OCI-LY3 (cell line): ENCODE results near the gene NUP133.

Experiments
- H2AFZ ChIP-seq: fragments of 200-600, 300-600 bp; shearing (Covaris generic); 2 replicates; pipeline ENCODE4 v1.6.0; 2014; ENCODE audit warnings: antibody characterized with exemption, low read depth, low read length
- H3K27ac ChIP-seq: fragments of 200-600, 300-600 bp; sonication (generic); 2 replicates; pipeline ENCODE4 v1.5.1; 2014; ENCODE audit warnings: mild to moderate bottlenecking, low read length, moderate library complexity, mixed read lengths
- H3K27me3 ChIP-seq: fragments of 200-600, 300-600 bp; sonication (generic); 2 replicates; pipeline ENCODE4 v1.6.1; 2014; ENCODE audit warnings: low read depth, low read length, mixed read lengths
- H3K36me3 ChIP-seq: fragments of 200-600, 300-600 bp; sonication (generic); replicated peaks from 2 replicates; pipeline ENCODE3; 2014; ENCODE audit warnings: low read depth, low read length, mixed read lengths
- H3K4me1 ChIP-seq: fragments of 300-600, 200-600 bp; sonication (generic); 2 replicates; pipeline ENCODE4 v1.6.1; 2014; ENCODE audit warnings: low read length, mixed read lengths
- H3K4me2 ChIP-seq: fragments of 200-600, 300-600 bp; sonication (generic); 2 replicates; pipeline ENCODE4 v1.6.1; 2014; ENCODE audit warnings: low read length, mixed read lengths
- H3K4me3 ChIP-seq: fragments of 300-600, 200-600 bp; sonication (generic); 2 replicates; pipeline ENCODE4 v1.5.1; 2014; ENCODE audit warnings: antibody characterized with exemption, mild to moderate bottlenecking, low read length, moderate library complexity
- H3K79me2 ChIP-seq: fragments of 300-600, 200-600 bp; shearing (Covaris generic); 2 replicates; pipeline ENCODE4 v1.6.1; 2014; ENCODE audit warnings: mild to moderate bottlenecking, low read length, mixed read lengths
- H3K9ac ChIP-seq: fragments of 300-600, 200-600 bp; shearing (Covaris generic); 2 replicates; pipeline ENCODE4 v1.6.0; 2014; ENCODE audit warnings: mild to moderate bottlenecking, low read length, moderate library complexity
- H3K9me3 ChIP-seq: fragments of 200-600, 300-600 bp; shearing (Covaris generic); 2 replicates; pipeline ENCODE4 v1.6.1; 2014; ENCODE audit warnings: low read length, mixed read lengths; ENCODE audit not compliant: insufficient read depth
- H4K20me1 ChIP-seq: fragments of 200-600, 300-600 bp; sonication (generic); 2 replicates; pipeline ENCODE4 v1.6.1; 2016; ENCODE audit warnings: low read length, mixed read lengths; ENCODE audit not compliant: insufficient read depth
- EZH2phosphoT487 ChIP-seq: fragments of 200-600 bp; shearing (Covaris generic); IDR thresholded peaks from 2 replicates; pipeline ENCODE4 v1.6.1; 2018; ENCODE audit warnings: antibody characterized with exemption, mixed run types, low read depth
- TF ChIP-seq, protein P1 (sequence below): fragments of 200-600, 300-600 bp; sonication (generic); IDR thresholded peaks from 2 replicates; pipeline ENCODE4 v1.5.1; 2014; ENCODE audit warnings: antibody characterized with exemption, low read length, low read depth

The NUP133 gene

DNA sequence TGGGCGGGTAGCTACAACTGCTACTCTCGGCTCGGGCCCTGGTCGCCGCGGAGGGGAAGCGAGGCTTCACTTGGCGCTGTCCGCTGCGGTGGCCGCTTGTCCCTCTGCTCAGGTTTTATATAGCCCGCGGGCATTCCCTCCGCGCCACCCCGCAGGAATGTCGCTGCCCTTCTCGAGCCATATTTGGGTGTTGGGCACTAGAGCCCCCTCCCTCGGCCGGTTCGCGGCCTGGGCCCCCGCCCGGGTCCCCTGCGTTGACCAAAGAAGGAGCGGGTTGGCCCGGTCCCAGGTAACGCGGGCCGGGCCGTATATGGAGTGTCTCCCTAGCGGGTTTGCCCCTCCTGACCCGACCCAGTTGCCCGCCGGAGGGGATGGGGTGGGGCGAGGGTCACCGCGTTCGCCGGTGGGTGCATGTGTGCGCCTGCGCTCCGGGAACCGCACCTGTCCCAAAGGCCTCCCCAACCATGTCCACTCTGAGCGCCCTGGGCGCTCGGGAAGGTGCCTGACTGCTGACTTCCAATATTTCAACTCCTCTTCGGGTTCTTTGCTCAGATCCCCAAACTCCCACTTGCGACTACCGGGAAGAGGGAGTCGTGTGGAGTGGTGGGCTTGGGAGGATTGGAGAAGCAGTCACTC lies 74.0 kb downstream of the NUP133 start, which contains the start of gene ACTA1:
TSS of gene ACTA1 (minus strand) at position 90 of the 636 bp plus-strand sequence. CDS start 979 bp downstream, outside the sequence.
- no peak within 1 kb of the TSS for H2AFZ ChIP-seq
- H3K4me1 ChIP-seq, result peaks cover 13% of the 10 kb centered on the region
- no peak within 1 kb of the TSS for H3K4me3 ChIP-seq
- H3K27ac ChIP-seq, result no peak within 1 kb of the TSS
- no peak for TF ChIP-seq EZH2phosphoT487
- TF ChIP-seq, protein P1, sequence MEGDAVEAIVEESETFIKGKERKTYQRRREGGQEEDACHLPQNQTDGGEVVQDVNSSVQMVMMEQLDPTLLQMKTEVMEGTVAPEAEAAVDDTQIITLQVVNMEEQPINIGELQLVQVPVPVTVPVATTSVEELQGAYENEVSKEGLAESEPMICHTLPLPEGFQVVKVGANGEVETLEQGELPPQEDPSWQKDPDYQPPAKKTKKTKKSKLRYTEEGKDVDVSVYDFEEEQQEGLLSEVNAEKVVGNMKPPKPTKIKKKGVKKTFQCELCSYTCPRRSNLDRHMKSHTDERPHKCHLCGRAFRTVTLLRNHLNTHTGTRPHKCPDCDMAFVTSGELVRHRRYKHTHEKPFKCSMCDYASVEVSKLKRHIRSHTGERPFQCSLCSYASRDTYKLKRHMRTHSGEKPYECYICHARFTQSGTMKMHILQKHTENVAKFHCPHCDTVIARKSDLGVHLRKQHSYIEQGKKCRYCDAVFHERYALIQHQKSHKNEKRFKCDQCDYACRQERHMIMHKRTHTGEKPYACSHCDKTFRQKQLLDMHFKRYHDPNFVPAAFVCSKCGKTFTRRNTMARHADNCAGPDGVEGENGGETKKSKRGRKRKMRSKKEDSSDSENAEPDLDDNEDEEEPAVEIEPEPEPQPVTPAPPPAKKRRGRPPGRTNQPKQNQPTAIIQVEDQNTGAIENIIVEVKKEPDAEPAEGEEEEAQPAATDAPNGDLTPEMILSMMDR, result no peak
- no peaks in the 10 kb centered on the region for H3K27me3 ChIP-seq
- peaks cover 7% of the 10 kb centered on the region for H3K36me3 ChIP-seq
- H3K9me3 ChIP-seq, result no peaks in the 10 kb centered on the region
- H4K20me1 ChIP-seq, result no peaks in the 10 kb centered on the region
- no peaks in the 10 kb centered on the region for H3K79me2 ChIP-seq
- H3K9ac ChIP-seq, result no peak within 1 kb of the TSS
- no peak within 1 kb of the TSS for H3K4me2 ChIP-seq

- no peaks in the 10 kb centered on the region for H3K79me2 ChIP-seq
- H3K36me3 ChIP-seq, result peaks cover 3% of the 10 kb centered on the region
- no peaks in the 10 kb centered on the region for H4K20me1 ChIP-seq
- H3K9ac ChIP-seq, result no peak overlapping the region
- no peak overlapping the region for H2AFZ ChIP-seq
- peaks cover under 1% of the 10 kb centered on the region; the same call in 1 of the 2 replicates for H3K27me3 ChIP-seq
- peaks cover 19% of the 10 kb centered on the region for H3K4me1 ChIP-seq
- no peak overlapping the region for H3K27ac ChIP-seq
- no peaks in the 10 kb centered on the region for H3K9me3 ChIP-seq
- TF ChIP-seq, protein P1, result no peak
- TF ChIP-seq EZH2phosphoT487, result no peak
- no peak overlapping the region for H3K4me2 ChIP-seq
- no peak overlapping the region for H3K4me3 ChIP-seq
These were observed 74.7 kb downstream of the NUP133 start for GRCh38 chr1:229433364-229434004.

DNA sequence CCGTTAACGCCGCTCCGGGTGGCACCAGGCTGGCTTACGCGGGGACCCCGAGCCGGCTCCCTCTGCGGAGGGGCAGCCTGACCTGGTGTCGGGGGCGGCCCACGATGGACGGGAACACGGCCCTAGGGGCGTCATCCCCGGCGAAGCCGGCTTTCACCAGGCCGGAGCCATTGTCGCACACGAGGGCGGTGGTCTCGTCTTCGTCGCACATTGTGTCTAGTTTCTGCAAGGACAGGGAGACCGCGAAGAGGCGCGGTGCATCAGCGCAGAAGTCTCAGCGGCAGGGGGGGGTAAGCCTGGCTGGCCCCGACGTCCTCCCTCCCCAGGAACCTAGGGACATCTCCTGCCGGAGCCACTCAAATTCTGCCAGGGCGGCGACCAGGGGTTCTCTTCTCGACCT lies 75.2 kb downstream of the NUP133 start:
- Histone ChIP-seq H3K4me3 (no peak overlapping the region), H4K20me1 (no peaks in the 10 kb centered on the region), H3K27me3 (peaks cover 6% of the 10 kb centered on the region), H3K9ac (no peak overlapping the region), H3K4me1 (peaks cover 23% of the 10 kb centered on the region), H3K79me2 (no peaks in the 10 kb centered on the region), H3K27ac (no peak overlapping the region), H3K4me2 (no peak overlapping the region), H3K36me3 (peaks cover 3% of the 10 kb centered on the region), H2AFZ (no peak overlapping the region), H3K9me3 (no peaks in the 10 kb centered on the region)
- TF ChIP-seq, protein P1, result no peak
- TF ChIP-seq EZH2phosphoT487, result no peak

GRCh38 chr1:229432116-229432461 lies 76.1 kb downstream of the NUP133 start:
- Histone ChIP-seq H3K9me3 (no peaks in the 10 kb centered on the region), H3K36me3 (no peaks in the 10 kb centered on the region), H4K20me1 (no peaks in the 10 kb centered on the region), H2AFZ (no peak overlapping the region), H3K9ac (no peak overlapping the region), H3K27ac (no peak overlapping the region), H3K4me2 (no peak overlapping the region), H3K4me1 (peaks cover 23% of the 10 kb centered on the region), H3K4me3 (no peak overlapping the region), H3K27me3 (peaks cover 14% of the 10 kb centered on the region), H3K79me2 (no peaks in the 10 kb centered on the region)
- no peak for TF ChIP-seq EZH2phosphoT487
- TF ChIP-seq, protein P1, result no peak
